Lower leg skin (tissue), 3 donors: ENCODE measurements around the gene TRIM29.

Experiments
- CTCF ChIP-seq, 3 donors: fragments of 450-650 bp; IDR thresholded peaks; one replicate each; pipeline ENCODE4 v1.5.1; 2016; ENCODE audit warnings: antibody characterized with exemption in 3 of 3, mild to moderate bottlenecking in 3 of 3, moderate library complexity in 2 of 3
- POLR2A ChIP-seq, 2 donors: fragments of 450-650 bp; IDR thresholded peaks; one replicate each; pipeline ENCODE4 v1.6.1; 2016 to 2017; ENCODE audit warnings: antibody characterized with exemption in 2 of 2, mild to moderate bottlenecking in 1 of 2, moderate library complexity in 1 of 2

GRCh38 chr11:120168960-120169681, 31.2 kb upstream of the TRIM29 start:
- TF ChIP-seq CTCF (IDR thresholded peaks at IDR 0.05) (peak in 1 of 3 donors; percentile 36), POLR2A (IDR thresholded peaks at IDR 0.05) (no peak)
